HepG2 (cell line): ENCODE measurements around the gene NNMT. TPM values are rescaled to one million over a fixed set of nuclear protein-coding genes. Genes with fewer than 3 reads are reported as not detected.

Experiments used
- ATAC-seq: fragments of 200-7000 bp; cut with Tn5 transposase; 3 replicates; pipeline ENCODE4 v1.9.1; 2020; ENCODE audit warnings: mild to moderate bottlenecking, moderate library complexity
- BruUV-seq: library from RNA; stranded (reverse); fragments of 400-500 nt; replicated peaks from 2 replicates; lab custom pipeline; 2021; lab: Mats Ljungman, UMichigan
- CTCF ChIA-PET: fragments of 300-600 bp; formaldehyde crosslinking; extraction: SDS; loops from one replicate; lab custom pipeline; 2021; ENCODE audit warnings: low total read pairs, inconsistent platforms, low intra/inter-chr PET ratio; lab: Yijun Ruan, JAX
- POLR2A ChIA-PET: fragments of 350-600 bp; sonication (Branson Sonifier 250); formaldehyde crosslinking; loops from one replicate; lab custom pipeline; 2020; ENCODE audit warnings: antibody characterized with exemption, inconsistent platforms; lab: Yijun Ruan, JAX
- DNase-seq: peaks from one replicate; pipeline ENCODE4 v3.0.0-alpha.2; 2015; ENCODE audit warnings: low spot score
- FAIRE-seq: peaks from 3 replicates; lab custom pipeline; 2011; peaks lifted over from hg19 to GRCh38; lab: Jason Lieb, UNC
- H2AFZ ChIP-seq: one replicate; pipeline ENCODE4 v1.6.1; 2011; ENCODE audit warnings: low read length, inconsistent platforms
- H3K27ac ChIP-seq: fragments of 300-600 bp; 3 replicates; pipeline ENCODE4 v1.8.0; 2011; ENCODE audit warnings: mixed run types, mild to moderate bottlenecking, mixed read lengths, low read length, inconsistent platforms; ENCODE audit not compliant: insufficient read depth; ENCODE audit errors: extremely low read length
- H3K27me3 ChIP-seq, 2 experiments: fragments of 200-600 bp in 1 of 2; 2 replicates in 1 of 2; 3 replicates in 1 of 2; pipeline versions ENCODE4 v1.6.0 to v1.8.0; 2011; ENCODE audit warnings: low read length in 2 of 2, mild to moderate bottlenecking in 2 of 2, moderate library complexity in 2 of 2, inconsistent platforms in 1 of 2; ENCODE audit not compliant: insufficient read depth in 2 of 2, control insufficient read depth in 1 of 2
- H3K36me3 ChIP-seq, 2 experiments: fragments of 200-600 bp in 1 of 2; replicated peaks in 1 of 2; 2 replicates in 1 of 2; 3 replicates in 1 of 2; pipeline versions ENCODE4 v1.5.1 to v1.8.0; 2011; ENCODE audit warnings: low read length in 2 of 2, inconsistent platforms in 1 of 2; ENCODE audit not compliant: insufficient read depth in 2 of 2, control insufficient read depth in 1 of 2
- H3K4me1 ChIP-seq: 2 replicates; pipeline ENCODE4 v1.5.1; 2012; ENCODE audit warnings: low read length, inconsistent platforms; ENCODE audit not compliant: insufficient read depth
- H3K4me2 ChIP-seq: 2 replicates; pipeline ENCODE4 v1.6.0; 2011; ENCODE audit warnings: low read depth, low read length, inconsistent platforms
- H3K4me3 ChIP-seq, 3 experiments: fragments of 200-600 bp in 1 of 3; sonication (generic), shearing (Covaris generic) in 1 of 3; replicated peaks in 1 of 3; 2 replicates each; pipeline ENCODE4 v1.5.1; 2011 to 2016; ENCODE audit warnings: low read length in 3 of 3, inconsistent platforms in 2 of 3, low read depth in 2 of 3, mild to moderate bottlenecking in 2 of 3, control low read depth in 1 of 3, mixed read lengths in 1 of 3; ENCODE audit not compliant: insufficient read depth in 1 of 3
- H3K79me2 ChIP-seq: one replicate; pipeline ENCODE4 v1.6.1; 2011; ENCODE audit warnings: low read length, inconsistent platforms; ENCODE audit not compliant: insufficient read depth
- H3K9ac ChIP-seq: 2 replicates; pipeline ENCODE4 v1.6.0; 2011; ENCODE audit warnings: mild to moderate bottlenecking, low read depth, low read length, inconsistent platforms; ENCODE audit not compliant: insufficient read depth
- H3K9me3 ChIP-seq: 2 replicates; pipeline ENCODE4 v1.5.1; 2012; ENCODE audit warnings: mild to moderate bottlenecking, low read length
- H4K20me1 ChIP-seq: 2 replicates; pipeline ENCODE4 v1.6.0; 2011; ENCODE audit warnings: inconsistent platforms, mild to moderate bottlenecking, low read length, moderate library complexity; ENCODE audit not compliant: insufficient read depth
- GATA4 ChIP-seq: sonication (generic); IDR thresholded peaks from 2 replicates; pipeline ENCODE4 v1.6.1; 2016; ENCODE audit warnings: antibody characterized with exemption, low read depth, borderline replicate concordance
- GATAD1 ChIP-seq: IDR thresholded peaks from 2 replicates; pipeline ENCODE4 v1.6.1; 2016; ENCODE audit warnings: missing genetic modification reagents, missing compliant biosample characterization
- NR3C1 ChIP-seq: sonication (generic); formaldehyde crosslinking; IDR thresholded peaks from 2 replicates; pipeline ENCODE4 v1.4.0; 2020; ENCODE audit warnings: missing genetic modification reagents
- SPEN ChIP-seq: sonication (generic); formaldehyde crosslinking; IDR thresholded peaks from 2 replicates; pipeline ENCODE4 v1.5.1; 2020; ENCODE audit warnings: low read depth, mild to moderate bottlenecking, missing genetic modification reagents
- THAP9 ChIP-seq: sonication (generic); formaldehyde crosslinking; IDR thresholded peaks from 2 replicates; pipeline ENCODE4; 2020; ENCODE audit warnings: missing genetic modification reagents, mild to moderate bottlenecking, borderline replicate concordance
- ZBTB46 ChIP-seq: sonication (generic); formaldehyde crosslinking; IDR thresholded peaks from 2 replicates; pipeline ENCODE4 v1.4.0; 2020; ENCODE audit warnings: mild to moderate bottlenecking, missing genetic modification reagents, borderline replicate concordance
- ZNF7 ChIP-seq: IDR thresholded peaks from 2 replicates; pipeline ENCODE4 v1.6.1; 2016; ENCODE audit warnings: missing biosample characterization, missing genetic modification reagents
- ZSCAN12 ChIP-seq: sonication (generic); formaldehyde crosslinking; IDR thresholded peaks from 2 replicates; pipeline ENCODE4 v1.9.0; 2021; ENCODE audit warnings: mild to moderate bottlenecking, missing genetic modification reagents
- WGBS: methylation state at CpG from one replicate; pipeline ENCODE4 v1.1.6; 2017; ENCODE audit warnings: low lambda C conversion rate; 5-methylcytosine and 5-hydroxymethylcytosine counted together
- in situ Hi-C: cut with HindIII; loops from 2 replicates; pipeline ENCODE4 v1.10.0; 2017; ENCODE audit warnings: low pct_unique_long_range_greater_than_20kb; ENCODE audit not compliant: extremely low pct_ligation_motif_present
- intact Hi-C: fragments of 100-400 bp; cut with micrococcal nuclease; formaldehyde crosslinking; loops from one replicate; pipeline ENCODE4 v1.10.0; 2022; ENCODE audit not compliant: unreplicated experiment
- polyA plus RNA-seq, 8 experiments: library from polyadenylated mRNA; depleted of rRNA in 3 of 8; stranded (reverse) in 7 of 8; unstranded in 1 of 8; fragments of >200 nt; fragmentation: Illumina TruSeq in 4 of 8; extraction: Trizol in 4 of 8; gene quantifications; 2 replicates each; pipeline versions ENCODE4 v1.2.1 to v1.2.3, GENCODE V29; 2011 to 2016; ENCODE audit warnings: low read depth in 4 of 8, missing spikeins in 1 of 8, mixed read lengths in 1 of 8; ENCODE audit not compliant: insufficient read depth in 1 of 8
- total RNA-seq, 5 experiments: library from RNA; depleted of rRNA; stranded (reverse); fragments of >200 nt; fragmentation: Illumina TruSeq; extraction: Trizol; gene quantifications; 2 replicates each; pipeline ENCODE4 v1.2.3, GENCODE V29; 2016; ENCODE audit warnings: low read depth in 1 of 5
- TF ChIP-seq, protein P1 (sequence below): sonication (generic); formaldehyde crosslinking; IDR thresholded peaks from 2 replicates; pipeline ENCODE4 v1.4.0; 2020; ENCODE audit warnings: missing genetic modification reagents

Gene NNMT
- total and polyA plus RNA-seq, 2 of the 13 experiments (the other 11 are each of a cell fraction or from before 2014, with no cell fraction given) = 0.13 TPM; not detected in 1

- Histone ChIP-seq H3K9me3 (no peaks in the 10 kb centered on the region), H3K27ac (no peak overlapping the region), H3K9ac (no peak overlapping the region), H2AFZ (no peak overlapping the region)
- ATAC-seq = no peak
- in situ Hi-C loops (no loop called here), intact Hi-C loops (no loop called here)
- FAIRE-seq = no peak
- POLR2A ChIA-PET = no interaction called here
- WGBS = 0% methylated on average over 2 of the region's 2 CpGs
- no peak for DNase-seq
- TF ChIP-seq GATA4 (no peak), ZSCAN12 (no peak), ZNF7 (CRISPR knock-in tag) (peak; percentile 81)
- TF ChIP-seq, protein P1, sequence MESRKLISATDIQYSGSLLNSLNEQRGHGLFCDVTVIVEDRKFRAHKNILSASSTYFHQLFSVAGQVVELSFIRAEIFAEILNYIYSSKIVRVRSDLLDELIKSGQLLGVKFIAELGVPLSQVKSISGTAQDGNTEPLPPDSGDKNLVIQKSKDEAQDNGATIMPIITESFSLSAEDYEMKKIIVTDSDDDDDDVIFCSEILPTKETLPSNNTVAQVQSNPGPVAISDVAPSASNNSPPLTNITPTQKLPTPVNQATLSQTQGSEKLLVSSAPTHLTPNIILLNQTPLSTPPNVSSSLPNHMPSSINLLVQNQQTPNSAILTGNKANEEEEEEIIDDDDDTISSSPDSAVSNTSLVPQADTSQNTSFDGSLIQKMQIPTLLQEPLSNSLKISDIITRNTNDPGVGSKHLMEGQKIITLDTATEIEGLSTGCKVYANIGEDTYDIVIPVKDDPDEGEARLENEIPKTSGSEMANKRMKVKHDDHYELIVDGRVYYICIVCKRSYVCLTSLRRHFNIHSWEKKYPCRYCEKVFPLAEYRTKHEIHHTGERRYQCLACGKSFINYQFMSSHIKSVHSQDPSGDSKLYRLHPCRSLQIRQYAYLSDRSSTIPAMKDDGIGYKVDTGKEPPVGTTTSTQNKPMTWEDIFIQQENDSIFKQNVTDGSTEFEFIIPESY (CRISPR knock-in tag) = no peak
- TF ChIP-seq, all 625 proteins: peak for 1
- Histone ChIP-seq H4K20me1 (no peaks in the 10 kb centered on the region), H3K79me2 (no peaks in the 10 kb centered on the region), H3K27me3 (peaks cover 5 to 71% of the 10 kb centered on the region in 2 experiments; a peak in 4 of 5 replicates), H3K4me2 (no peak overlapping the region), H3K4me3 (no peak overlapping the region), H3K4me1 (peaks cover 20% of the 10 kb centered on the region), H3K36me3 (no peaks in the 10 kb centered on the region)
- no TSS peak for BruUV-seq
- CTCF ChIA-PET = no interaction called here
These were observed 13.9 kb downstream of the NNMT start for GRCh38 chr11:114310095-114310494.

DNA sequence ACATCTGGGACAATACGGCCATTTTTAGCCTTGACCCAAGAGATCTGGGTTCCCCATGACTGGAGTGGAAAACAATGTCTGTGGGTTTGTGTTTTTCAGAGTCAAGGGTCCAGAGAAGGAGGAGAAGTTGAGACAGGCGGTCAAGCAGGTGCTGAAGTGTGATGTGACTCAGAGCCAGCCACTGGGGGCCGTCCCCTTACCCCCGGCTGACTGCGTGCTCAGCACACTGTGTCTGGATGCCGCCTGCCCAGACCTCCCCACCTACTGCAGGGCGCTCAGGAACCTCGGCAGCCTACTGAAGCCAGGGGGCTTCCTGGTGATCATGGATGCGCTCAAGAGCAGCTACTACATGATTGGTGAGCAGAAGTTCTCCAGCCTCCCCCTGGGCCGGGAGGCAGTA, 15.7 kb downstream of the NNMT start:
- Histone ChIP-seq H2AFZ (no peak overlapping the region), H3K79me2 (no peaks in the 10 kb centered on the region)
- no TSS peak for BruUV-seq
- intact Hi-C loops = no loop called here
- CTCF ChIA-PET = no interaction called here
- WGBS = 20% methylated on average over 3 of the region's 10 CpGs
- TF ChIP-seq SPEN (CRISPR knock-in tag) (no peak), GATAD1 (CRISPR knock-in tag) (no peak), NR3C1 (no peak), ZBTB46 (CRISPR knock-in tag) (no peak), THAP9 (CRISPR knock-in tag) (no peak)
- TF ChIP-seq, all 625 proteins: peak for 0
- Histone ChIP-seq H3K9ac (no peak overlapping the region), H3K4me3 (no peak overlapping the region), H3K9me3 (no peaks in the 10 kb centered on the region), H3K4me1 (peaks cover 34% of the 10 kb centered on the region), H4K20me1 (peaks cover 10% of the 10 kb centered on the region), H3K4me2 (no peak overlapping the region), H3K27me3 (peaks cover 5 to 74% of the 10 kb centered on the region in 2 experiments; a peak in 4 of 5 replicates), H3K27ac (no peak overlapping the region), H3K36me3 (no peaks in the 10 kb centered on the region)
- ATAC-seq = no peak
- in situ Hi-C loops = no loop called here
- FAIRE-seq = no peak
- POLR2A ChIA-PET = no interaction called here
- DNase-seq = no peak
